Measurements from ENCODE around the gene KLHL6. TPM values are rescaled to one million over a fixed set of nuclear protein-coding genes. Genes with fewer than 3 reads are reported as not detected.

The KLHL6 gene
- total and polyA plus RNA-seq, 10 of the 15 experiments (the other 5 are each of a cell fraction or from before 2014, with no cell fraction given) = 4.0 to 91.8 (median 24.4) TPM

GRCh38 chr3:183591881-183592521 is 36.5 kb upstream of the KLHL6 start (continued):
- TF ChIP-seq ZBTB11 (CRISPR knock-in tag; IDR thresholded peaks at IDR 0.05) (no peak), PAX8 (IDR thresholded peaks at IDR 0.05) (no peak), POLR2A (IDR thresholded peaks at IDR 0.05; ENCODE audit: low read depth, low read length) (no peak), JUND (IDR thresholded peaks at IDR 0.05; ENCODE audit: low read depth, low read length) (no peak), CHD4 (IDR thresholded peaks at IDR 0.05) (no peak), BACH1 (IDR thresholded peaks at IDR 0.05; ENCODE audit: borderline replicate concordance) (0 out of 2 replicates have a peak, but pooled peaks have one; percentile 31), ZBTB4 (CRISPR knock-in tag; IDR thresholded peaks at IDR 0.05) (no peak), SMAD1 (IDR thresholded peaks at IDR 0.05; ENCODE audit: low read depth, partially characterized antibody) (no peak), RCOR1 (conservative IDR thresholded peaks at IDR 0.05; ENCODE audit: low read depth, low read length) (peak; percentile 91; the same call in 1 of the 2 replicates), REST (IDR thresholded peaks at IDR 0.05; ENCODE audit: low read depth, low read length) (no peak), EED (IDR thresholded peaks at IDR 0.05; ENCODE audit: low read depth) (peak; percentile 53), NR2C1 (IDR thresholded peaks at IDR 0.05) (0 out of 2 replicates have a peak, but pooled peaks have one; percentile 14), KAT2A (conservative IDR thresholded peaks at IDR 0.05; ENCODE audit: control insufficient read depth, low read depth, low read length) (no peak), SRF (IDR thresholded peaks at IDR 0.05; ENCODE audit: low read depth in 2 of 2, low read length in 2 of 2) (no peak), CREB1 (IDR thresholded peaks at IDR 0.05; ENCODE audit: low read depth) (no peak), NR2F1 (conservative IDR thresholded peaks at IDR 0.05) (peak; percentile 90), E2F4 (IDR thresholded peaks at IDR 0.05; ENCODE audit: low read depth, low read length) (no peak), RBBP5 (conservative IDR thresholded peaks at IDR 0.05) (no peak), KLF5 (IDR thresholded peaks at IDR 0.05; ENCODE audit: partially characterized antibody) (no peak), SIN3A (IDR thresholded peaks at IDR 0.05; ENCODE audit: low read depth, low read length) (0 out of 2 replicates have a peak, but pooled peaks have one; percentile 60)
